COR-L47 (cell line): ENCODE data around the gene S100A2.

Experiments
- DNase-seq: peaks from one replicate; lab custom pipeline; 2025; lab: John Stamatoyannopoulos, UW

Gene S100A2

DNA sequence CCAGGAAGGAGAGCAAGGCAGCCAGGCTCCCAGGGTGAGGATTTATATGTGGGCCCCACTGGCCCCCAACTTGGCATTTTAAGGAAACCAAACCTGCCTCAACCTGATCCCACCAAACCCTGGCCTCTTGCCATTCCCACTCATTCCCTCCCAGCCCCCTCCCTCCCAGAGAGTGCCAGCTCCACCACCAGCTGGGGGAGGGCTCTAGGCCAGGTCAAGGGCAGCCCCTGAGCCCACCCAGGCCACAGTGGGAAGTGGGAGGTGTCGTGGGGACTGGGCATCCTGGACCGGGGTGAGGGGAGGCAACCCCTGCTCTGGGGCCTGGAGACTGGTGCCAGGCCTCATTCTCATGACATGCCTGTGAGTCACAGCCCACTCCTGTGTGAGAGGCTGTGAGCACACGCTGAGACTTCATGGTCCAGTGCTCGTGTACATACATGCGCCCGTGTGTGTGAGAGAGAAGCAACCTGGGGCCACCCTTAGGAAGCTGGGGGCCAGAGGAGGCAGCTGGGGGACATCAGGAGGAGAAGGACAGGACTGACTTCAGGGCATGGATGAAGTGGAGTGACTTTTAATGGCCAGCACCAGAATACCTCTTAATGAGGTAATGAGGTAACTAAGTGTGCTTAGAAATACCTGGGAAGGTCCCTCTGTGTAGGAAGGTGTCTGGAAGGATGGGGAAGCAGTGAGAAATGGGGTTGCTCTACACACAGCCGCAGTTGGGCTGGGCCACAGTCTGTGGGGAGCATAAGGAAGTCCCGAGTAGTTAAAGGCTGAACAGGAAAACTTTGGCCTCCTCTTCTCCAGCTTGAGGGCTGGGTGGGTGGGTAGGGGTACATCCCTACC lies at the start of gene S100A2:
Gene S100A2 (minus strand): TSS at position 316 of the 846 bp plus-strand sequence. CDS start 1,967 bp downstream, outside the sequence.
- no peak for DNase-seq

DNA sequence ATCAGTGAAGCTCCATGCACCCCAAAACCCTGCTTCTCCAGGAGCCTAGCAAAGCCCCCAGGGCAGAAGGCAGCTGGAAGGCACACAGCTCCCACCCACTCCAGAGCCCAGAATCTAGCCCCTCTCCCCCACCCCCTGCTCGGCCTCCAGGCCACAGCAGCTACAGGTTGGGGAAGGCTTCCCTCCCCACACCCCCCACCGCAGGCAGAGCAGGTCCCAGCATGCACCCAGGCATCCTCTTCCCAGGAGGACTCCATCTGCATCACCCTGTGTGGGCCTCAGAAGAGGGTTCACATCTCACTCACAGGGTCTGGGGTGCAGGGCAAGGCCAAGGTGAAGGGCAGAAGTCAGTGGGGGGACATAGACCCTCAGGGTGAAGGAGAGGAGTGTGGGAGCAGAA lies 49.8 kb upstream of the S100A2 start:
- DNase-seq: no peak

DNA sequence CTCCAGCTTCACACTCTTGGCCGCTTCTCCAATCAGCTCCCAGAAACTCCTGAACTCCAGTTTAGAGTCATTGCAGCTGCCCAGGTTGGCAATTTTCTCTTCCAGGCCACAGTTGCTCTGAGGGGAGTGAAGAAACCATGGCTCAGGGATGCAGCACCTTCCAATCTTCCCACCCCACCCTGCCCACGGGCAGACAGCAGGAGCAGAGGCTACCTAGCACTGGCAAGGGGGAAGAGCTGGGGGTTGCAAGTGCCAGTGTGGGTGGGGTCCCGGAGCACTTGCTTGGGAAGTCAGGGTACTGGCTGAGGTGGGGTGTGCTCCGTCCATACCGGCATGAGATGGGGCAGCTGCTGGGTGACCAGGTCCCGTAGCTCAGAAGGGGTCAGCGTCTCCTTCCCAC lies 49.3 kb upstream of the S100A2 start:
- DNase-seq: no peak

DNA sequence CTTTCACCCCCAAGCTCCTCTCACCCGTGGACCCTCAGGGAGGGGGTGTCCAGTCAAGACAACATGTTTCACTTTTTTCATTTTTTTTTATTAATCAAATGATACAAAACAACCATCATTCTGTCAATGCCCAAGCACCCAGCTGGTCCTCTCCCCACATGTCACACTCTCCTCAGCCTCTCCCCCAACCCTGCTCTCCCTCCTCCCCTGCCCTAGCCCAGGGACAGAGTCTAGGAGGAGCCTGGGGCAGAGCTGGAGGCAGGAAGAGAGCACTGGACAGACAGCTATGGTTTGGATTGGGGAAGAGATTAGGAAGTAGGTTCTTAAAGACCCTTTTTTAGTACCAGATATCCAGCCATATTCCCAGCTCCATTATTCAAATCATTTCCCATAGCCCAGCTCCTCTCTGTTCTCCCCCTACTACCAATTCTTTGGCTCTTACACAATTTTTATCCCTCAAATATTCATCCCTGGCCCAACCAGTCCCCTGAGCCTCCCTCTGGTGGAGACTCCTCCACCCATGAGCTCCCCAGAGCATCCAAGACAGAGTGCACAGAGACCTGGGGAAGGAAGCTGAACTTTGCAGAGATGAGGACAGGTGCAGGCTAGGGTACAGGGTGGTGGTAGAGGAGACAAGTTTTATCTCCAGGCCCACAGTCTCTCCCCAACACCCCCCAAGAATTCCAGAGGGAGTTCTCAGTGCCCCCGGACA lies 48.7 kb upstream of the S100A2 start:
- no peak for DNase-seq

DNA sequence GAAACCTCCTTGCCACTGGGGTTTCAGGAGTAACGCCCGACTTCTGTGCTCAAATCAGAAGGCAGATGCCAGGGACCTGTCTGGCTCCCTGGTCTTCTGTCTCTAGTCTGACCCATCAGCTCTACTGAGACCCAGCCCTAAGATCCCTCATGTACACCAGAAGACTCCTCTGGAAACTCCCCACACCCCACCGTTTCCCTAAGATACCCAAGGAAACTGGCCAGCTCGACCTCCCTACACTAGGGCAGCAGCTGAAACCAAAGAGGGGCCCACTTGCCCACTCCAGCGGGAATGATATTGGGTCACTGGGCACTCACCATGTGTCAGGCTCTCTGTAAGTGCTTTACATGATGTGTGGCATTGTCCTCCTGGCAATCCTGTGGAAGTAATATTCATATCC lies 47.8 kb upstream of the S100A2 start:
- no peak for DNase-seq

DNA sequence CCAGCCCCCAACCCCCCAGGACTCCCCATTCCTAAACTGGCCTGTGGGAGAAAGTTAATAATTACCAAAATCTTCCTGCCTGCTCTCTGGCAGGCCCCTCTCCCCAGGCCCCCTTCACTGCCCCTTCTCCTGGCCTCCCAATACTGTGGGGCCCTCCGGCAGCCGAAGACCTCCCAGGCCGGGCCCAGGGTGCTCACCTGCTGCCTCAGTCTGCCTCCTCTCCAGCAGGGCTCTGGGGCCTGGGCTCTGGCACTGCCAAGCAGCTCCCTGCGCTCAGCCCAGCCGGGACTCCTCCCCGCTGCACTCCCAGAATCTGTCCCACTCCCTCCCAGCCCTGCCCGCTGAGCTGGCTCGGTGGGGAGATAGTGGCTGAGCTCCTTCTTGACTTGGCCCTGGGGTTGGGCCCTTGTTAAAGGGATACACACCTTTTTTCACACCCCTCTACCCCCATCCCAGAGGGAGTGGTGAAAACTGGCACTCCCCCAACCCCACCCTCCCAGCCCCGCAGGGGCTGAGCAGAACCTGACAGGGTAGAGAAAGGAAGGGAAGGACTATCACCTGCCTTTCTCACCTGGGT lies 47.2 kb upstream of the S100A2 start, which contains the start of gene S100A16:
Gene S100A16 (minus strand): TSS at position 383 of the 577 bp plus-strand sequence. CDS start 4,986 bp downstream, outside the sequence.
- no peak for DNase-seq

DNA sequence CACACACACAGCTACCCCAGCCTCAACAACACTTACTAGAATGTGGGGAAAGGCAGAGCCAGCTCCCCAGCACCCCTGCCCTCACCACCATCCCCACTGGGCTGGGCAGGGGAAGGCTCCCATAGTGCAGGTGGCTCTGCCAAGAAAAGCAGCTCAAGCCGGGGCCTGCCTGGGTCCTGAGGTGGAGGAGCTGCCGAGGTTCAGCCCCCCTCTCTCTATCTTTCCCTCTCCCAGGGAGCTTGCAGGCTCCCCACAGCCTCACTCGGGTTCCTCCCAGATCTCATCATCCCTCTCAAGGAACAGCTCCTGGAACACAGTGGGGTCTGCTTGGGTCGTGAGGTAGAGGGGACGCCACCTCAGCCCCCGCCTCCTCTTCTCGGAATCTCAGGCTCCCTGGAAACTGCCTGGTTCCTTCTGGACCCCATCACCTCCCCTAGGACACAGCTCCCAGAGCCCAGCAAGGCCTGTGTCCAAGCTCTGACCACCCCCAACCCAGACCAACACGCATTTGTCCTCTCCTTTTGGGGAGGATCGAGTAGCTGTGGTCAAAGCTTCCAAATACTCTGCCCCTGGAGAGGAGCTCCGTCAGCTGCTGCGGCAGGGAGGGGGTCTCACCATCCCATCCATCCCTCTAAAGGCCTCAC lies 46.6 kb upstream of the S100A2 start:
- DNase-seq: no peak

DNA sequence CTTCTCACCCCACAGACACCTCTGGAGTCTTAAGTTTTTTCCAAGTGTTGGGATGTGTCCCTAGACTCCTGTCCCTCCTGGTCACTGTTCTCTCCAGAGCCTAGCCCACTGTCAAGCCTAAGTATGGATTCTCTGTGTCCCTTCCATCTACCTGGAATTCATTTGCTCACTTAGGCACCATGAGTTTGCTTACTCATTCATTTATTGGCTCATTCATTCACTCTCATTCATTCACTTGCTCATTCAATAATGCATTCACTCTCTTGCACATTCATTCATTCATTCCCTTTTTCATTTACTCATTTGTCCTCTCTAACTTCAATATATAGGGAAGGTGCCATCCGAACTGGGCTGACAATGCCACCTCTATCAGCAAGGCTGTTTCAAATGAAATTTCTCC lies 45.7 kb upstream of the S100A2 start:
- no peak for DNase-seq

DNA sequence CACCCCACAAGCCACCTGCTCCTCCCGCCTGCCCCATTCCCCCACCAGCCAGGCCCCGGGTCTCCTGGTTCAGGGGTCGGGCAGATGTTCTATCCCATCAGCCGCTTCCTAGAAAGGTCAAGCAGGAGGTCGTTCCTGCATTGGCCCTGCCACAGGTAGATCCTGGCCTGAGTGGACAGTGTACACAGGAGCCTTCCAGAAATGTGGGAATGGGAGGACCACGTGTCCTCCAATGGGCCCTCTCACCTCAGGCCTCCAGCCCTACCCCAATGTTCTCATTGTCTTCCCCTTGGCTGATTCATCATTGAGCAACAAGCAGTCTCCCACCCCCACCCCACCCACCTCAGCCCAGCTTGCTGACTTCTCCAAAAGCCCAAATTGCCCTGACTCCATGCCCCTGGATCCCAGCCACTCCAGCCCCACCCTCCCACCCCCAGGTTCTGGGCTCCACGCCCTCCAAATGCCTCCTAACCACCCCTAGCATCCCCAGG lies 45.2 kb upstream of the S100A2 start:
- DNase-seq: no peak

DNA sequence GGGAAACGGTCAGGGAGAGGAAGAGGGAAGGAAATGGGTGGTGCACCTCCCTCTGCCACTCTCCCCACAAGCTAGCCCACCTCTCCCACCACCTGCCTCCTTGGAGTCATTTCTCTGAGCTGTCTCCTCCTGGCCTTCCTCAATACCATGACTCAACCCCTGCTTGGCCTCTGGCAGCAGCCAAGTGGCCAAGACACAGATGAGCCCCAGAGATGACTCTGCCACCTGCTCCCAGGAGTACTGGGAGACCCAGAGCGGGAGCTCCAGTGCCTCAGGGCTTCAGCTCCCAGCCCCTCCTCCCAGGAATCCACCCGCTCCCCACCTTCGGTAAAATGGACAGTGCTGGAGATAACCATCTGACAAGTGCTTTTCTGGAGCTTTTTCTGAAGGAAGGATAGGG lies 44.7 kb upstream of the S100A2 start:
- DNase-seq: no peak

DNA sequence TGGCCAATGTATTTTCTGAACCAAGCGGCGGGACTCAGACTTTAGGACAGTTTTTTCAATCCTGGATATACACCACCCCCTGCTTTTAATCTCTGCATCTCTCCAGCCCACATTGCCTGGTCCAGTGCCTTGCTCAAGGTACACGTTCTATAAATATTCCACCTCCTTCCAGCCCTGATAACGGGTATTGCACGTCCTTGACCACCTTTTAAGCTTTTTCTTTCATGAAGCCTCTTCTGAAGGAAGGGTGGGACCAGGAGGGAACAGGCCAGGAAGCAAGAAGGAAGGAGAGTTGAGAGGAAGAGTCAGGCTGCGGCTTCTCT lies 43.9 kb upstream of the S100A2 start:
- DNase-seq: no peak

DNA sequence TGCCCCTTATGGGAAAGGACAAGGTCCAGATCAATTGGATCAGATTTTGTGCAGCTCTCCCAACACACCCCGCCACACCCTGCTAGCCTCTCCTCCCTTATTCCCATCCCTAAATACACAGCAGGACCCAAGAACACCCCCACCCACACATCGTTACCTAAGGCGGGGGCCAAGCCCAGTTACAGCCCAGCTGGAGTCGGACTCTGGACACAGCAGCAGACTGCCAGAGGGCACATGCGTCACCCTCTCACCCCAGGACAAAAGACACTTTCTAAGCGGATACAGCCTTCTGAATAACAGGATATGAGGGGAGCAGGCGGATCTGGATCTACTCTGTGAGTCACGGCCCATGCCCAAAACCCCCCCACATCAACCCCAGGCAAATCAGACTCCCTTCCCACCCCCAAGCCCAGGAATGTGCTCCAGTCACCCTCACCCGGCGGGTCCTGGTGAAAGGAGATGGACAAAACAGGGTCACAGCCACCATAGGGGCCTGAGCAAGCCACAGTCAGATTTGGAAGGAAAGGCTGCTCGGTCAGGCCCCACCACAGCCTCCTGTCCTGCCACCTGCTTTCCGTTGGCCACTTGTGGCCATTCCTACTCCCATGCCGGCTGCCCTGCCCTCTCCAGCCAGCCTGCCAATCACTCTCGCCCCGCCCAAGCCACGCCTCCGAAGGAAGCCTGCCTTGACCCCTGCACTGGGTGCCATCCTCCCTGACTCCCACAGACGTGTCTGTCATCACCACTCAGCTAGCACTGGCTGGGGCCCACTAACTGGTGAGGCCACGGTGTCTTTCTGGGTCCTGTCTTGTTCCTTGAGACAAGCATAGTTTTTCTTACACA lies 43.3 kb upstream of the S100A2 start:
- no peak for DNase-seq

DNA sequence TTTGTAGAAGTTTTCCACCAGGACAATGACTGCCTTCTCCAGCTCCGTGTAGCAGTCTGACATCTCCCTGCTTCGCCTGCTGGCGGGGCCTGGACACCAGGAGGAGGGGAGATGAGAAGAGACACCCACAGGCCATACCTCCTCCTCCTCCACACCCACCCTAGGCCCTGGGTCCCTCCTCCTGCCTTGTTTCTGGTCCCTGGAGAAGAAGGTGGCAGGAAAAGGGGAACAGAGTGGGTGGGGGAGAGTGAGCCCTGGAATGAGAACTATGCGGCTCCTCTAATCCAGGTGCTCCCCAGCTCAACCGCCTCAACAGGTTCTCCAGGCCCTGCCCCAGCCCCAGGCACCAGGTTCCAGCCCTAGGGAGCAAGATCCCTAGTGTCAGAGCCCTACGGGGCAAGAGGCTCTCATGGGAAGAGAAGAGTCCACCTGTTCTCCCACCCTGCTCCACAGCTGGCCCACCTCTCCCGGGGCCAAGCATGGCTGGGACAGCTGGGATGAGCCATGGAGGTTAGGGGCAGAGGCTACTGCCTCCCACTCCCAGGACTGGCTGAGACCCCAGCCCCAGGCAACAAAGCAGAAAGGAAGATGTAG lies 42.5 kb upstream of the S100A2 start:
- DNase-seq: no peak

DNA sequence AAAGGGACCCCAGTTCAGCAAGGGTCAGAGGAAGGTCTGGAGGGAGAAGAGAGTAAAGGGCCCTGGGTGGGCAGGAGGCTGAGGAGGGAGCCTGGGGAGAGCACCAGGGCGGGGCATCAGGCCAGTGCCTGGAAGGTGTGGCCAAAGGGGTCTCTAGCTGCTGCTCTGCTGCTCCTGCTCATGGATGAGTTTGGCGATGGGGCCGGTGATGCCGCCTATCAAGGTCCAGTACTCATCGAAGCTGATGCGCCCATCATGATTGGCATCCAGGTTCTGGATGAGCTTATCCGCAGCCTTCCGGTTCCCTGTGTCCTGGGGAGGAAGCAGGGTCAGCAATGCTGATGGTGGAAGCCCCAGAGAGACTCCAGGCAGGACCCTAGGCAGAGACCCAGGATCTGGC lies 41.7 kb upstream of the S100A2 start:
- DNase-seq: no peak

DNA sequence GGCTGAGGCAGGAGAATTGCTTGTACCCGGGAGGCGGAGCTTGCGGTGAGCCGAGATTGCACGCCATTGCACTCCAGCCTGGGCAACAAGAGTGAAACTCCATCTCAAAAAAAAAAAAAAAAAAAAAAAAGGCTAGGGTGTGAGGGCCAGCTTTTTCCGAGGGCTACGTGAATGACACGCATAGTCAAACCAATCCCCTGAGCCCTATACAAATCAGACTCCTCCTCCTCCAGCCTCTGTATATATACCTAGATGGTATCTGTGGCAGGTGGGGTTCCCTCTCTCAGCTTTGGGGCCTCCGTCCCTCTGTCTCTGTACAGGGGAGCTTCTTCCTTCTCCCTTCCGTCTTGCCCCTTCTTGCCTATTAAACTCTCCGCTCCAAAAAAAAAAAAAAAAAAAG lies 40.5 kb upstream of the S100A2 start:
- DNase-seq: no peak

DNA sequence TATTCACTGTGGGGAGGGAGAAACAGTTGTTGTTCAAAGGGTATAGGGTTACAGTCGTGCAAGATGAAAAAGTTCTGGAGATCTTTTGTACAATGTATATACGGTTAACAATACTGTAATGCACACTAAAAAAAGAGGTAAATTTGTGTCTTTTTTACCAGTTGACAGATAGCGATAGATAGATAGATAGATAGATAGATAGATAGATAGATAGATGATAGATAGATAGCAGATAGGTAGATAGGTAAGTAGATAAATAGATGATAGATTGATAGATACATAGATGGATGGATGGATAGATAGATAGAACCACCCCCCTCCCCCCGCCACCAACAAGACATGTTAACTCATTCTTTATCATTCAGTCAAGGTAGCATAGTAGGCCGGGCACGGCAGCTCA lies 37.1 kb upstream of the S100A2 start:
- DNase-seq: no peak

DNA sequence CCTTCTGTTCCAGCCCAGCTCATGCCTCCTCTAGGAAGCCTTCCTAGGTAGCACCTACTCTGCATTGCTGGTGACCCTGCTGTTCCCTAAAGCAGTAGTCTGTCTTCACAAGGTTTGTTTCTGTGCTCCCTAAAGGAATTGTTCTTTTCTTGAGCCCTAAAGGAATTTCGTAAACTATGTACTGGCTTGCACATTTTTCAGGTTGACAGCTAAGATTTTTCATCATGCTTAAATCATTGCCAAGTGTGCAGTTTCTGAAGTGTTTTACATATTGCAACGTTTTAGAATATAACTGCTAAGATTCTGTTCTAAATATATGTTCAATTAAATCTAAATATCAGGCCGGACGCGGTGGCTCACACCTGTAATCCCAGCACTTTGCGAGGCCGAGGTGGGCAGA lies 34.2 kb upstream of the S100A2 start:
- DNase-seq: no peak

DNA sequence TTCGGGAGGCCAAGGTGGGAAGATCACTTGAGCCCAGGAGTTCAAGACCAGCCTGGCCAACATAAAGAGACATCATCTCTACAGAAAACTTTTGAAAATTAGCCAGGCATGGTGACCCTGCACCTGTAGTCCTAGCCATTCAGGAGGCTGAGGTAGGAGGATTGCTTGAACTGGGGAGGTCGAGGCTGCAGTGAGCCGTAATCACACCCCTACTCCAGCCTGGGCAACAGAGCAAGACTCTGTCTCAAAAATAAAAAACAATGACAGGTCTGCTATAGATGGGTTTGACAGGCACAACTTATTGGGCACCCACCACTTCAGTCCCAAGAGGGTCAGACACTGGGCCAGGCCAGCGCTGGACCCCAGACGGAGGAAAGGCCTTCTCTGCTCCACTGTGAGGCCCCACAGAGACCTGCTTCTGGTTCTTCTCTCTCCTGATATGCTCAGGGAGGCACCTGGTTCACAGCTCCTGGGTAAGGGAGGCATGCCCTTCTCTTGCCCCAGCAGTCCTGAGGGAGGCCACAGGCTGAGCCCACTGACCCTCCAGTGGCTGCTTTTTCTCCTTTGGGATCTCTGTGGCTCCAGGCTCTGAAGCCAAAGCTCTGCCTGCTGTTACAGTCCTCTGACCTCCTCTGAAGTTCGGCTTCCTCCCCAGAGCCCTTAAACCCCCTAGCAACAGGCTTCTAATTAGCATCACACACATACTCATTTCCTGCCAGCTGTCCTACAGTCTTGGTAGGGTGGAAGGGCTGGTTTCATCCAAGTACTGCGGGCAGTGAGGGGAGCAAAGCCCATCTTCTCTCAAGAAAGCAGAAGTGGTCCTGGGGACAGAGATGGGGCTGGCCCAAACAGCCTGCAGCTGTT lies 32.9 kb upstream of the S100A2 start:
- DNase-seq: peak; percentile 50

DNA sequence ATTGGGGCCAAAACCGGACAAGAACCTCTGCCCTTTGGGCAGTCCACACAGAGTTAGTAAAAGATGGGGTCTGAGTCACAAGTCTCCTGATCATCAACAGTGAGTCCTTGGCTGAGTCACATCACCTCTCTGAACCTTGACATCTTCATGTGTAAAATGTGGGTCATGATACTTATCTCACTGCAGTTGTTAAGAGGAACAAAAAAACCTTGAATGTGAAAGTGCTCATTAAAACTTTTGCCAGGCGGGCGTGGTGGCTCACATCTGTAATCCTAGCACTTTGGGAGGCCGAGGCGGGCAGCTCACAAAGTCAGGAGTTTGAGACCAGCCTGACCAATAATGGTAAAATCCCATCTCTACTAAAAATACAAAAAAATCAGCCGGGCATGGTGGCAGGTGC lies 31.6 kb upstream of the S100A2 start:
- DNase-seq: no peak

DNA sequence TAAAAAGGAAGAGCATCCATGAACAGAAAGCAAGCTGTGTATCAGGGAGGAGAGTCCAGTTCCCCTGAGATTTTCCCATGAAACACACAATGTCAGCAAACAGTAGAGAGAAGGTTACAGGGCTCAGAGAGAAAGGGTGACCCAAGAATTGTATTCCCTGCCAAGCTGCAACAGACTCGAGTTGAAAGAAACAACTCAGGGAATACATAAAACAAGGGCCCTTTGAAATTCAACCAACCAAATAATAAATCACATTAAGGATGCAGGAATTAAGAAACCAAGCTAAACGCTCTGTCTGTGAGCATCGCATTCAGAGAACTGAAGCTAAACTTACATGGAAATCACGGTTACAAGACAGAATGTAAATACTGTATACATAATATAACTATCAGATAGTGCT lies 27.1 kb upstream of the S100A2 start:
- no peak for DNase-seq
